Natural killer cell (primary cell): ENCODE measurements around the gene NKTR. TPM values are rescaled to one million over a fixed set of nuclear protein-coding genes. Genes with fewer than 3 reads are reported as not detected.

ENCODE experiments used
- ATAC-seq, 3 donors: fragments of 150-1000 bp in 2 of 3; fragments of 200-7000 bp in 1 of 3; cut with Tn5 transposase; 1 replicate in 1 of 3; 2 replicates in 2 of 3; pipeline ENCODE4 v1.10.0; 2021; ENCODE audit warnings: mild to moderate bottlenecking in 2 of 3, moderate library complexity in 2 of 3
- DNase-seq, 2 donors: peaks; one replicate each; pipeline versions ENCODE4 v3.0.0 to v3.0.0-alpha.2; 2013 to 2021; ENCODE audit warnings: mixed read lengths in 1 of 2
- H3K27ac ChIP-seq: one replicate; pipeline ENCODE4 v1.5.1; 2013; ENCODE audit warnings: mild to moderate bottlenecking, low read length
- H3K27me3 ChIP-seq: one replicate; pipeline ENCODE4 v1.6.1; 2013; ENCODE audit warnings: low read length; ENCODE audit not compliant: control insufficient read depth, insufficient read depth
- H3K36me3 ChIP-seq: one replicate; pipeline ENCODE4 v1.6.1; 2013; ENCODE audit warnings: low read length; ENCODE audit not compliant: control insufficient read depth, insufficient read depth
- H3K4me1 ChIP-seq: one replicate; pipeline ENCODE4 v1.6.1; 2013; ENCODE audit warnings: low read length; ENCODE audit not compliant: control insufficient read depth, insufficient read depth
- H3K4me3 ChIP-seq: one replicate; pipeline ENCODE4 v1.5.1; 2013; ENCODE audit warnings: low read length
- H3K9me3 ChIP-seq: one replicate; pipeline ENCODE4 v1.6.1; 2013; ENCODE audit warnings: low read length; ENCODE audit not compliant: control insufficient read depth, insufficient read depth
- H3K27ac Mint-ChIP-seq, 2 donors: one replicate each; pipeline ENCODE4 v1.8.0; 2022; ENCODE audit warnings: mild to moderate bottlenecking in 2 of 2, mixed read lengths in 2 of 2, moderate library complexity in 1 of 2
- H3K27me3 Mint-ChIP-seq, 2 donors: one replicate each; pipeline ENCODE4 v1.8.0; 2022; ENCODE audit warnings: low read depth in 2 of 2, mixed read lengths in 2 of 2
- H3K36me3 Mint-ChIP-seq: one replicate; pipeline ENCODE4 v1.8.0; 2022; ENCODE audit warnings: mixed read lengths
- H3K4me1 Mint-ChIP-seq, 2 donors: one replicate each; pipeline ENCODE4 v1.8.0; 2022; ENCODE audit warnings: mixed read lengths in 2 of 2
- H3K4me3 Mint-ChIP-seq: one replicate; pipeline ENCODE4 v1.8.0; 2022; ENCODE audit warnings: mild to moderate bottlenecking, moderate library complexity, mixed read lengths
- H3K9me3 Mint-ChIP-seq, 2 donors: one replicate each; pipeline ENCODE4 v1.8.0; 2022; ENCODE audit warnings: mixed read lengths in 2 of 2
- WGBS: methylation state at CpG from one replicate; pipeline ENCODE4 v1.1.7; 2013; ENCODE audit warnings: missing lambda C conversion rate; ENCODE audit not compliant: insufficient coverage; 5-methylcytosine and 5-hydroxymethylcytosine counted together
- intact Hi-C: fragments of 100-400 bp; cut with micrococcal nuclease; formaldehyde crosslinking; loops from one replicate; pipeline ENCODE4 v1.14.2; 2022
- total RNA-seq, 4 donors: library from RNA; stranded (reverse); fragments of 120-200 nt in 1 of 4; gene quantifications; one replicate each; pipeline versions ENCODE4 v1.2.3 to v1.2.4, GENCODE V29; 2013 to 2022
- TF ChIP-seq, protein P1 (sequence below): fragments of 200-600 bp; IDR thresholded peaks from one replicate; pipeline ENCODE4 v1.8.0; 2022; ENCODE audit warnings: antibody characterized with exemption

The NKTR gene
- total RNA-seq, 3 donors from 2014 or later (not counting 1 experiment from before 2014, with no cell fraction given): 212 to 252 (median 217) TPM

DNA sequence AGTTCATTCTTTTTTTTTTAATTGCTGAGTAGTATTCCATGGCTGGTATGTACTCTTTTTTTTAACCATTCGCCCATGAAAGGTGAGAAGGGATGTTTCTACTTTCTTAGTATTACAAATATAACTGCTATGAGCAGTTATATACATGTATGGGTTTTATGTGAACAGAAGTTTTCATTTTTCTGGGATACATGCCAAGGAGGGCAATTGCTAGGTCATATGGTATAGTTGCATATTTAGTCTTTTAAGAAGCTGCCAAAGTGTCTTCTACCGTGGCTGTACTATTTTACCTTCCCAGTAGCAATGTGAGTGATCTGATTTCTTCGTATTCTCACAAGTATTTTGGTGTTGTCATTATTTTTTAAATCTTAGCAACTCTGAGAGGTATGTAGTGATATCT, 73.7 kb downstream of the NKTR start:
- H3K4me3 ChIP-seq: no peak overlapping the region
- peaks cover 4 to 5% of the 10 kb centered on the region in 2 donors for H3K9me3 Mint-ChIP-seq
- TF ChIP-seq, protein P1, sequence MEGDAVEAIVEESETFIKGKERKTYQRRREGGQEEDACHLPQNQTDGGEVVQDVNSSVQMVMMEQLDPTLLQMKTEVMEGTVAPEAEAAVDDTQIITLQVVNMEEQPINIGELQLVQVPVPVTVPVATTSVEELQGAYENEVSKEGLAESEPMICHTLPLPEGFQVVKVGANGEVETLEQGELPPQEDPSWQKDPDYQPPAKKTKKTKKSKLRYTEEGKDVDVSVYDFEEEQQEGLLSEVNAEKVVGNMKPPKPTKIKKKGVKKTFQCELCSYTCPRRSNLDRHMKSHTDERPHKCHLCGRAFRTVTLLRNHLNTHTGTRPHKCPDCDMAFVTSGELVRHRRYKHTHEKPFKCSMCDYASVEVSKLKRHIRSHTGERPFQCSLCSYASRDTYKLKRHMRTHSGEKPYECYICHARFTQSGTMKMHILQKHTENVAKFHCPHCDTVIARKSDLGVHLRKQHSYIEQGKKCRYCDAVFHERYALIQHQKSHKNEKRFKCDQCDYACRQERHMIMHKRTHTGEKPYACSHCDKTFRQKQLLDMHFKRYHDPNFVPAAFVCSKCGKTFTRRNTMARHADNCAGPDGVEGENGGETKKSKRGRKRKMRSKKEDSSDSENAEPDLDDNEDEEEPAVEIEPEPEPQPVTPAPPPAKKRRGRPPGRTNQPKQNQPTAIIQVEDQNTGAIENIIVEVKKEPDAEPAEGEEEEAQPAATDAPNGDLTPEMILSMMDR: no peak
- no peaks in the 10 kb centered on the region for H3K4me1 ChIP-seq
- intact Hi-C loops: no loop called here
- no peaks in the 10 kb centered on the region for H3K4me1 Mint-ChIP-seq
- 38% methylated on average over 1 of the region's 3 CpGs for WGBS
- H3K27ac Mint-ChIP-seq: no peak overlapping the region
- no peaks in the 10 kb centered on the region for H3K9me3 ChIP-seq
- H3K36me3 ChIP-seq: no peaks in the 10 kb centered on the region
- H3K27me3 Mint-ChIP-seq: peaks cover 16 to 18% of the 10 kb centered on the region in 2 donors
- H3K27ac ChIP-seq: no peak overlapping the region
- no peak for DNase-seq
- no peak for ATAC-seq
- H3K27me3 ChIP-seq: no peaks in the 10 kb centered on the region
- H3K4me3 Mint-ChIP-seq: no peak overlapping the region
- peaks cover 8% of the 10 kb centered on the region for H3K36me3 Mint-ChIP-seq

DNA sequence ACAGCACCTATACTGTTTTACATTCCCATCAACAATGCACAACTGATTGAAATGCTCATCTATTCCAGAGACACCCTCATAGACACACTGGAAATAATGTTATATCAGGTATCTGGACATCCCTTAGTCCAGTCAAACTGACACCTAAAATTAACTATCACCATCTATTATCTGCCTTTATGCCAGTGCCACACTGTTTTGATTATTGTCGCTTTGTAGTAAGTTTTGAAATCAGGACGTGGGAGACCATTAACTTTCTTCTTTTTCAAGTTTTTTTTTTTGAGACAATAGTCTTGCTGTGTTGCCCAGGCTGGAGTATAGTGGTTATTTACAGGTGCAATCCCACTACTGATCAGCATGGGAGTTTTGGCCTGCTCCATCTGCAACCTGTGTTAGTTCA, 75.4 kb downstream of the NKTR start:
- H3K36me3 Mint-ChIP-seq: peaks cover 8% of the 10 kb centered on the region
- H3K4me1 Mint-ChIP-seq: no peaks in the 10 kb centered on the region
- H3K27ac ChIP-seq: no peak overlapping the region
- no peak overlapping the region for H3K27ac Mint-ChIP-seq
- H3K27me3 Mint-ChIP-seq: peaks cover 19 to 20% of the 10 kb centered on the region in 2 donors
- DNase-seq (no peak), ATAC-seq (no peak)
- no peak overlapping the region for H3K4me3 Mint-ChIP-seq
- H3K9me3 Mint-ChIP-seq: peaks cover 4 to 5% of the 10 kb centered on the region in 2 donors
- H3K4me1 ChIP-seq: no peaks in the 10 kb centered on the region
- 84% methylated on average over 2 of the region's 2 CpGs for WGBS
- no peaks in the 10 kb centered on the region for H3K36me3 ChIP-seq
- H3K4me3 ChIP-seq: no peak overlapping the region
- TF ChIP-seq, protein P1: no peak
- intact Hi-C loops: no loop called here
- H3K9me3 ChIP-seq: no peaks in the 10 kb centered on the region
- no peaks in the 10 kb centered on the region for H3K27me3 ChIP-seq

DNA sequence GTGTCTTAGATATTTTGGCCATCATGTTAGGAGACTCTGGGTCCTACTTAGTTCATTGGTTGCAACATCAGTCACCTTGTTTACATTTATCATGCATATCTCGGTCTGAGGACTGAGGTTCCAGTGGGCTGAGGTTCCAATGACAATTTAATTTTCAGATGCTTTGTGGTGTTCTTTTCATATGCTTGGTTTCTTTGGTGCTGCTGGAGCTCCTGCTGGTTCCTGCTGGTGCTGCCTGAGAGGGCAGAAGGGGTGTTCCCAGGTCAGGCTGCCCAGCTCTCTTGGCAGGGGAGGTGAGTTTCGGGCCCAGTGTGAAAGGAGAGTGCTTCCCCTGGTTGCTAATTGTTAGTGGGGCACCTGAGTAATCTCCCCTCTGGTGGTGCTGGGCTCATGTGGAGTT, 78.0 kb downstream of the NKTR start:
- Histone ChIP-seq H3K4me3 (no peak overlapping the region), H3K27me3 (no peaks in the 10 kb centered on the region), H3K27ac (no peak overlapping the region), H3K9me3 (no peaks in the 10 kb centered on the region), H3K36me3 (no peaks in the 10 kb centered on the region), H3K4me1 (no peaks in the 10 kb centered on the region)
- TF ChIP-seq, protein P1: no peak
- Mint-ChIP-seq H3K4me1 (no peaks in the 10 kb centered on the region), H3K27ac (no peak overlapping the region), H3K4me3 (no peak overlapping the region), H3K27me3 (peaks cover 24 to 26% of the 10 kb centered on the region in 2 donors), H3K9me3 (peaks cover 4 to 5% of the 10 kb centered on the region in 2 donors), H3K36me3 (peaks cover 8% of the 10 kb centered on the region)
- intact Hi-C loops: no loop called here
- ATAC-seq: no peak
- no peak for DNase-seq
- 75% methylated on average over 2 of the region's 2 CpGs for WGBS

DNA sequence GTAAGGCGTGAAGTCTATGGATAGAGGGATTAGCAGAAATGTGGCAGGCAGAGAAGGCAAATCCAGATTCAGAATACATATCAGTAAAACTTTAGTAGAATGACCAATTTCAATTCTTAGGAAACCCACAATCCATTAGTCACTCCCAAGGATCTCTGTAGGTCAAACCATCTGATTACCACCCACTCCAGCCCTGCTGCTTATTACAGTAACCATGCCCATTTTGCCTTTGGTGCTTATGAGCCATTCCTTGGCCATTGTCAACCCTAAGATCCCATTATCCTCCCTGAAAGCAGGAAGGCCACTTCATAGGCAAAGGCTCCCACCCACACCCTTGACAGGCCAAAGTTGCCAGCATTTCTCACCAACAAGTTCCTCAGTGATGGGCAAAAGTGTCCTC, 79.8 kb downstream of the NKTR start:
- peaks cover 4 to 5% of the 10 kb centered on the region in 2 donors for H3K9me3 Mint-ChIP-seq
- no peak overlapping the region for H3K27ac ChIP-seq
- DNase-seq (no peak), ATAC-seq (no peak)
- no peak overlapping the region for H3K4me3 Mint-ChIP-seq
- H3K27ac Mint-ChIP-seq: no peak overlapping the region
- TF ChIP-seq, protein P1: no peak
- no peaks in the 10 kb centered on the region for H3K9me3 ChIP-seq
- H3K27me3 ChIP-seq: no peaks in the 10 kb centered on the region
- intact Hi-C loops: no loop called here
- H3K36me3 ChIP-seq: no peaks in the 10 kb centered on the region
- H3K4me1 ChIP-seq: no peaks in the 10 kb centered on the region
- 86% methylated on average over 1 of the region's 1 CpG for WGBS
- no peaks in the 10 kb centered on the region for H3K4me1 Mint-ChIP-seq
- H3K36me3 Mint-ChIP-seq: peaks cover 8% of the 10 kb centered on the region
- H3K4me3 ChIP-seq: no peak overlapping the region
- peaks cover 22 to 26% of the 10 kb centered on the region in 2 donors for H3K27me3 Mint-ChIP-seq
